Measurements from ENCODE around the gene RFTN1.

GRCh38 chr3:16426029-16426400, 87.5 kb downstream of the RFTN1 start:
- TF ChIP-seq SIN3A (conservative IDR thresholded peaks at IDR 0.05 in 1 of 2, IDR thresholded peaks at IDR 0.05 in 1 of 2; ENCODE audit: low read depth in 1 of 2, low read length in 2 of 2) (no peak), EZH2 (IDR thresholded peaks at IDR 0.05; ENCODE audit: low read depth, low read length, severe bottlenecking) (no peak), EP300 (IDR thresholded peaks at IDR 0.05; ENCODE audit: borderline replicate concordance in 1 of 2, low read depth in 2 of 2, low read length in 2 of 2) (no peak)

All from H1 (cell line).